Adipocyte (in vitro differentiated cells): ENCODE results near the gene CUEDC1.

ENCODE experiments used
- DNase-seq: peaks from one replicate; pipeline ENCODE4 v3.0.0-alpha.2; 2015; ENCODE audit warnings: low read depth
- H3K27me3 ChIP-seq: replicated peaks from 2 replicates; pipeline ENCODE4 v1.7.0; 2013; ENCODE audit warnings: mild to moderate bottlenecking, low read length, moderate library complexity; ENCODE audit not compliant: control insufficient read depth, insufficient read depth
- H3K36me3 ChIP-seq: 2 replicates; pipeline ENCODE4 v1.7.0; 2013; ENCODE audit warnings: low read length, mild to moderate bottlenecking, moderate library complexity; ENCODE audit not compliant: control insufficient read depth, insufficient read depth, severe bottlenecking
- H3K4me1 ChIP-seq: 2 replicates; pipeline ENCODE4 v1.7.0; 2013; ENCODE audit warnings: mild to moderate bottlenecking, low read length, moderate library complexity; ENCODE audit not compliant: control insufficient read depth, insufficient read depth
- H3K4me3 ChIP-seq: 2 replicates; pipeline ENCODE4 v1.7.0; 2013; ENCODE audit warnings: mild to moderate bottlenecking, low read length, moderate library complexity
- H3K9ac ChIP-seq: 2 replicates; pipeline ENCODE4 v1.7.0; 2013; ENCODE audit warnings: mild to moderate bottlenecking, low read length, moderate library complexity
- H3K9me3 ChIP-seq: 2 replicates; pipeline ENCODE4 v1.7.0; 2013; ENCODE audit warnings: mild to moderate bottlenecking, low read length, moderate library complexity; ENCODE audit not compliant: control insufficient read depth

Gene CUEDC1

DNA sequence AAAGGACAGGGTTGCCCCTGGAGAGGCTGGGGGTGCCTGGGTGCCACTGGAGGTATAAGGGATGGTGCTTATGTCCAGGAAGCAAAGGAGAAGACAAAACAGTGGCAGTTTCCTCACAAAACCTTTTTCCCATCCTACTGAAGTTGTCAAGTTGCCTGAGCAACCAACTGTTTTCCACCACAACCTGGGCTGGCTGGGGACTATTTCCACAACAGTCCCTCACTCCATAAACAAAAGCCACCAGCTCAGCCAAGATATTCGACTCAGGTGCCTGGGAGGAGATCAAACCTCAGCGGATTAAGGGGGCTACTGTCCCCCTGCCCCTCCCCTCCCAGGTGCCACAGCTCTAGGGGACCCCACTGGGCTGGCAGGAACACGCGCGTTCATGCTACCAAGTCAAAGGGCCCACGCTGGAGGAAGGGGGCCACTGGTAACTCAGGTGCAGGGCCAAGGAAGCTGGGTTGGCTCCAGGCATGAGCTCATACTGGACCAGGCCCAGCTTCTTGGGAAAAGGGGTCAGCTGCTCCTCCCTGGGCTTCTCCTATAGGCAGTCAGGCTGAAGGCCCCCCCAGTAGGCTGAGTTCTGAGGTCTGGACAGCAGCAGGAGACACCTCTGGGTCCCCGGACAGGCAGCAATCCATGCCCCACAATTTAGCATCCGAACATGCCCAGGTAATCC is 59.7 kb downstream of the CUEDC1 start:
- H3K4me3 ChIP-seq, result no peak overlapping the region
- no peaks in the 10 kb centered on the region for H3K36me3 ChIP-seq
- H3K27me3 ChIP-seq, result no peaks in the 10 kb centered on the region
- peaks cover 63% of the 10 kb centered on the region for H3K4me1 ChIP-seq
- DNase-seq, result no peak
- no peaks in the 10 kb centered on the region for H3K9me3 ChIP-seq
- H3K9ac ChIP-seq, result no peak overlapping the region

DNA sequence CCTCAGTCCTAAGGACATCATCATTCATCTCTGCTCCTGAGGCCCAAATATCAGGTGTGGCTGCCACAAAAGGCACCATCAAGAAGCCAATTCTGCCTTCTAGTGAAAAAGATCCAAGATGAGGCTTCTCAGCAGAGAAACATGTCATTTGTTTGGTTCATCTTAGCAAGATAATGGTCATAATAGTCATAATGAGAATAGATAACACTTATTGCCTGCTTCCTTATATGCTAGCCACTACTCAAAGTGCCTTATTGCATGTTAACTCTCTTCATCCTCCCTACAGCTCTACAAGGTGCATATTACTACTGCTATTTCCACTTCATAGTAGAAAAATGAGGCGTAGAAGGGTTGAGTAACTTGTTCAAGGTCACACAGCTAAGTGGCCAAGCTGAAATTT is 60.4 kb downstream of the CUEDC1 start:
- no peak for DNase-seq
- peaks cover 65% of the 10 kb centered on the region for H3K4me1 ChIP-seq
- no peak overlapping the region for H3K4me3 ChIP-seq
- H3K36me3 ChIP-seq, result no peaks in the 10 kb centered on the region
- no peaks in the 10 kb centered on the region for H3K9me3 ChIP-seq
- no peaks in the 10 kb centered on the region for H3K27me3 ChIP-seq
- H3K9ac ChIP-seq, result no peak overlapping the region

DNA sequence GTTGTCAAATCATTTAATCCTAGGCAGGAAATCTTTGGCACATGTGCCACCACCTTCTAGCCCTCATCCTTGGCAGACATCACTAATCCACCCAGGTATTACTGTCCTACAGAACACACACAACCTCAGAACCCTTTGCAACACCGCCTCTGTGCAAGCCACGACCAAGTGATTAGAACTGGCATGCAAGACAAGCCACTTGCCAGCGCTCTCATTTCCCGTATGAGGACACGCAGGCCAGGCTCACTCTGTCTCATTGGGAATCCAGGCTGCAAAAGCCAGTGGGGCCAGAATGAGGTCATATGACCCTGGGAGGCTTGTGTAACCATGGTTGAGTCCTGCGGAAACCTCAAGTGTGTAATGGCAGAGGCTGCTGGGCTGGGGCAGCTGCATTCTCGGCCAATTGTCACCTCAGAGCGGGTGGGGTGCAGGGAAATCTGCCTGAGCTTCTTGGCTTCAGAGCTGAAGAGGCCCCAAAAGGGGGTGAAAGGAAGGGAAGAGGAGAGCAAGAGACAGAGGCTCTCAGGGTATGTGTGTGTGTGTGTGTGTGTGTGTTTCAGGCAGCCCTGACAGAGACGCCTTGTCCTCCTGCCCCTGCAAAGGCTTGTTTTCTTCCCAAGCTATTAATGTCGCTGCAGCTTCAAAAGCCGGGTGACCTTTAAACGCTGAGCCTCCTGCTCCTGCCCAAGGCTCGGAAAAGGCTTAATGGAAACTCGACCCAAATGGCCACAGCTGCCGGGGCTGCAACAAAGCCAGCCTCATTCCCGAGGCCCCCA is 62.2 kb downstream of the CUEDC1 start:
- H3K4me1 ChIP-seq, result peaks cover 65% of the 10 kb centered on the region
- DNase-seq, result peak; percentile 98
- peak overlapping the region; percentile 84 for H3K9ac ChIP-seq
- no peaks in the 10 kb centered on the region for H3K9me3 ChIP-seq
- peak overlapping the region; percentile 67 for H3K4me3 ChIP-seq
- H3K36me3 ChIP-seq, result no peaks in the 10 kb centered on the region
- no peaks in the 10 kb centered on the region for H3K27me3 ChIP-seq

DNA sequence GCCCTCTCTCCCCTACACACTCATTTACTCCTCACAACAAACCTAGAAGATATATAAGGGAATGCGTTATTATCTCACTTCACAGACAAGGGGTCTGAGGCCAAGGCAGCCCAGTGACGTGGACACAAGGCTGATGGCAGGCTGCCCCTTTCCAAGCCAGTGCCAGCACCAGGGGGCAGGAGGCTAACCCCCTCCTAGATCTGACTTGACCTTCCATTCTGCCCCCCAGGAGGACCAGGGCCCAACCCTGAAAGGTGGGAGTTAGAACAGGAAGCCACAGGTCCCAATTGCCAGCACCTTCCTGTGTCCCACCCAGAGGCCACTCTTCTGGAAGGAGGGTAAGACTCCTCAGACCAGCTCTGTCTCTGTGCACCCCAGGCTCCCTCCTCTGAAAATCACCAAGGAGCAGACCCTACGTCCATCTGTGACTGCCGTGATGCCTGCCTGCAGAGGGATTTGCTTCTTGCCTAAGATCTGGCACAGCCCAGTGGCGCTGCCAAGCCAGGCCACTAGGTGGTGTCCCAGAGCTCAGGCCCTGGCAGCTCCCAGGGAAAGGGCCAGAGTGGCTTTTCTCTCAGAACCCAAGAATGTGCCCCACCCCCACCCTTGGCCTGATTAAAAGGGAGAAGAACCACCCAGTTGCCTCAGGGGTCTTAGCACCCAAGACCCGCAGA is 62.9 kb downstream of the CUEDC1 start:
- peak; percentile 96 for DNase-seq
- no peaks in the 10 kb centered on the region for H3K36me3 ChIP-seq
- H3K9me3 ChIP-seq, result no peaks in the 10 kb centered on the region
- H3K4me1 ChIP-seq, result peaks cover 68% of the 10 kb centered on the region
- peak overlapping the region; percentile 35 for H3K4me3 ChIP-seq
- no peaks in the 10 kb centered on the region for H3K27me3 ChIP-seq
- H3K9ac ChIP-seq, result peak overlapping the region; percentile 77

DNA sequence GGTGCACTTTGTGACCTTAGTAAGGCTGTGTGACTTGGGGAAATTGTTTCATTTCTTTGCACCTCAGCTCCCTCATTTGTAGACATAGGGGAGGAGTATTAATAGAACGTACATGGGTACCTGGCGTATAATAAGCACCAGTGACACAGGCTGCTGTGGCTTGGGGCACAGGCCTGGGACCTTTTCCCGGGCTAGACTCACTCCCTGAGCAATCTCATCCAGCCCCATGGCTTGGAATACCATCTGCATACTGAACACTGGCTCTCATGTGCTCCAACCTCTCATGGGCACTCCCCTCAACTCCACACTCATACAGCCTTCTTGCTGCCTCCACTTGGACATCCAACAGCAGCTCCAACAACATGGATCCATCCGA is 64.4 kb downstream of the CUEDC1 start:
- H3K9ac ChIP-seq, result peak overlapping the region; percentile 64
- no peak for DNase-seq
- peaks cover 68% of the 10 kb centered on the region for H3K4me1 ChIP-seq
- no peak overlapping the region for H3K4me3 ChIP-seq
- no peaks in the 10 kb centered on the region for H3K27me3 ChIP-seq
- no peaks in the 10 kb centered on the region for H3K36me3 ChIP-seq
- no peaks in the 10 kb centered on the region for H3K9me3 ChIP-seq

DNA sequence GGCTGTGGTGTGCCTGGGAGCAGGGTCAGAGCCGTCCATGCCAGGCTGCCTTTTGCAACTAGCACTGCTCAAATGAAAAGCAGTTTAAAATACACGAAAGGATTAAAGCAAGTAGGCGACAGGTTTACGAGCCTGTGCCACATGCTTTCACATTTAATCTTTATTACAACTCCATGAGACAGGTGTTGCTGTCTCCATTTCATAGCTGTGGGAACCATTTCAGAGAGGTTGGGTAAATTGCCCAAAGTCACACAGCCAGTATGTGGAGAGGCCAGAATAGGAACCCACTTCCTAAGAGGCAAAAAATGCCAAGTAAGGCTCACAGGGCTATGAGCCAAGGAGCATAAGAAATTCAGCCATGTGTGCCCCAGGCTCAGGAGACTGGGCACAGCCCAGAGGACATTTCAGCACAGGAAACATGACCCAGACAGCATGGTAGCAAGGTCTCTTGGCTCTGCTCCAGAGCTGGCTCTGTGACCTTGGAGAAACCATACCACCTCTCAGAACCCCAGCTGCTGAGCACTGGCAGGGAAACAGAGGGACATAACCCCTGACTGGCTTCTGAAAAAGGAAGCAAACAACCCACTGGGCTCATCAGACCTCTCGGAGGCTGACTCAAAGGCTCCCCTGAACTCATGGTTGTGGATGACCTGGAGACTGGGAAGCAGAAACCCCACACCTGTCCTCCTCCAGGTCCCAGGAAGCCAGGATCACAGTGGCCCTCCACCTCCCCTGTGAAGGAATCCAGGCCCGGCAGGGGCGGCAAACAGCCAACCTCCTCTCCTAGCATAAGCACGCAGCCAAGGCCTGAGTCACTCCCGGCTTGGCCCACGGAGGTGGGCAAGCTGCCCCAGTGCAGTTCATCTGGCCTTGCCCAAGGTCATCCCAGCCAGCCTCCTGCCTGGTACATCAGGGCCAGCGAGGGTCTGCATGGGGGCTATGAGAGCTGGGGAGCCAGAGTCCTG is 65.0 kb downstream of the CUEDC1 start:
- Histone ChIP-seq H3K27me3 (no peaks in the 10 kb centered on the region), H3K9me3 (no peaks in the 10 kb centered on the region), H3K4me3 (no peak overlapping the region), H3K4me1 (peaks cover 68% of the 10 kb centered on the region), H3K9ac (peak overlapping the region; percentile 64), H3K36me3 (peaks cover under 1% of the 10 kb centered on the region)
- DNase-seq, result peak; percentile 89

DNA sequence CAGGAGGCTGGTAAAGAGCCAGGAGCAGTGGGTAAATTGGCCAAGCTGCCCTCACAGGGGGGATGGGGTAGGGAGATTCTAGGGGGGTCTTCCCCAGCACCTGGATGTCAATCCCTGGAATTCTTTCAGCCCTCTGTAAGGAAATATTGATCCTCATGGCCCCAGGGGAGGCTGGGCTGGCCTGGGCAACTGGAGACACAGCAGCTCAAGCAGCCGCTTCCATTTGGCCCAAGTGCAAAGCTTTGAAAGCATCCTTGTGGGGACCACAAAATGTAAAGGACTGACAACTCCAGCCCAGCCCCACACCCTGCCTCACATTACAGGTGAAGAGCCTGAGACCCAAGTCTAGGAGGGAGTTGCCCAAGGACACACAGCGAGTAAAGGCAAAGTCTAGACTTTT is 66.0 kb downstream of the CUEDC1 start:
- no peak overlapping the region for H3K4me3 ChIP-seq
- no peak overlapping the region for H3K9ac ChIP-seq
- H3K27me3 ChIP-seq, result no peaks in the 10 kb centered on the region
- no peaks in the 10 kb centered on the region for H3K9me3 ChIP-seq
- peaks cover 64% of the 10 kb centered on the region for H3K4me1 ChIP-seq
- DNase-seq, result no peak
- H3K36me3 ChIP-seq, result peaks cover 9% of the 10 kb centered on the region

DNA sequence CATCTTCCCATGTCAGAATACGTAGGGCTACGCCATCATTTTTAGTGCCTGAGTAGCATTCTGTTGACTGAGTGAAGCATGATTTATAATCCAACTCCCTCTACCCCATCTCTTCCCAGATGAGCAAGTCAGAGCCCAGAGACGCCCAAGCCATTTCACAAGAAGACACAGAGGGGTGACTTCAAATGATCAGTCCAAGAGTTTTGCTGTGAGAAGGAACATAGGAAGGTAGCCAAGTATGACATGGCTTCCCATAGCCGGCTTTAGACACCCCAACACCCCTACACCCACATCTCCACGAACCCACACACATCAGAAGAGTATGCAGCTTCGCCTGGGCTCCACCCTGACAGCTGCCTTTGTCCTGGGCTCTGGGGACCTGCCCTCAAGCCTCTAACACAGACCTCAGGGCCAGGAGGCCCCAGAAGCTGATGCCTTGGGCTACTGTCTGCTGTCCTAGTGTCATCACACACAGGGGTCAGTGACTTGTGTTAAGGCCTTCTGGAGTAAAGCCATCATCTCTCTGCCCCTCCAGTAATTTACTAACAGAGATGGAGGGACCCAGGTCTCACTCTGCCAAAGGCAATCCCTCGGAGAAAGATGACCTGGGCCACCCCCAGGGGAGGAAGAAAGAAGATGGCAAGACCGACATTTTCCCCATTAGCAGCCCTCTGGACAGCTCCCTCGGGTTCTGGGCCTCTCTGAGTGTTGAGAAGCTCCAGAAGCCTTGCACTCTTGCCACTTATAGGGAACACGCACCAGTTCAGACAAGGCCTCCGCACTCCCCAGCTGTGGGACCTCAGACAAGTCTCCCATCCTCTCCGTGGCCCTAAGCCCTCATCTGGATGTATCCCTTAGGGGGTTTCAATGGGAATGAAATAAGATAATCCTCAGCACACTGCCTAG is 66.6 kb downstream of the CUEDC1 start:
- Histone ChIP-seq H3K9me3 (no peaks in the 10 kb centered on the region), H3K36me3 (peaks cover 13% of the 10 kb centered on the region), H3K4me3 (no peak overlapping the region), H3K4me1 (peaks cover 57% of the 10 kb centered on the region), H3K27me3 (no peaks in the 10 kb centered on the region), H3K9ac (no peak overlapping the region)
- no peak for DNase-seq

DNA sequence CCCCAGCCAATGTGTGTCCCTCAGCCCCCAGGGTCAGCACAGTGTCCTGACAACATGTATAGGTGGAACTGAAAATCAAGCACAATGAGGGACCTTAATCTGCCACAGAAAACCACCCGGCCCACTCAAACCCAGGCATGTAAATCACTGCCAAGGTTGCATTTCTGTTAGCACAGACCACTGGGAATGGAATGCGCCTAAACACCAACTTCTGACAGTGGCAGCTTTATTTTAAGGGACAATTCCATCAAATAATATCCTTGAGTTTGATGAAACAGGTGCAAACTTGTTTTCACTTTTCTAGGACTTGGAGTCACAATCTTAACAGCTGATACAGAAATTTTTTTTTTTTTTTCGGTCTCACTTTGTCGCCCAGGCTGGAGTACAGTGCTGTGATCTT is 68.1 kb downstream of the CUEDC1 start:
- H3K4me1 ChIP-seq, result peaks cover 49% of the 10 kb centered on the region
- no peaks in the 10 kb centered on the region for H3K27me3 ChIP-seq

DNA sequence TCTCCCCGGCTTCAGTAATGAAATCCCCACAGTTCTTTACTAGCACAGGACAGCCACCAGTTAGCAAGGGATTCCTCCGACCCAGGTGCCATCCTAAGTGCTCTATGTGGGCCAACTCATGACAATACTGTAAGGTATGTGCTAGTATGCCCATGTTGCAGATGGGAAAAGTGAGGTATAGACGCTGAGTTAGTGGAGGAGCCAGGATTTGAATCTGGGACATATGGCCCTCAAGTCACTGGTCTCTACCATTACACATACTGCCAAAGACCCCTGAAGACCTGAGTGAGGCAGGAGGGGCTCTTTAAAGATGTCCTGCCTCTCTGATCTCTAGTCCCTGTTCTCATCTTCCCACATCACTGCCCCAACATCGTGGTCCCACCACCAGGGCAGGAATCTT is 69.2 kb downstream of the CUEDC1 start:
- Histone ChIP-seq H3K9me3 (no peaks in the 10 kb centered on the region), H3K9ac (no peak overlapping the region), H3K4me3 (no peak overlapping the region), H3K27me3 (no peaks in the 10 kb centered on the region), H3K36me3 (peaks cover 21% of the 10 kb centered on the region), H3K4me1 (peaks cover 48% of the 10 kb centered on the region)
- DNase-seq, result no peak

More for the DNA sequence above, 68.1 kb downstream of the CUEDC1 start:
- Histone ChIP-seq H3K9me3 (no peaks in the 10 kb centered on the region), H3K9ac (no peak overlapping the region), H3K4me3 (no peak overlapping the region), H3K36me3 (peaks cover 21% of the 10 kb centered on the region)
- no peak for DNase-seq
